GM21529 (cell line): ENCODE results near the gene PLK3.
"Not testable (repeated sequence)": the region's sequence is repeated elsewhere in the genome, so short reads cannot be mapped to it uniquely, and the experiment has no call there.

Source experiments
- ATAC-seq: cut with Tn5 transposase; IDR thresholded peaks from one replicate; pipeline ENCODE4 v1.9.1; 2021; ENCODE audit not compliant: unreplicated experiment

PLK3 gene

GRCh38 chr1:44799770-44800584 lies at the start of gene PLK3:
Gene PLK3 (plus strand): TSS chr1:44800377. CDS start chr1:44800464, 87 bp downstream.
- ATAC-seq, result peak; percentile 80

GRCh38 chr1:44757420-44757819 lies 42.8 kb upstream of the PLK3 start:
- peak; percentile 48 for ATAC-seq

DNA sequence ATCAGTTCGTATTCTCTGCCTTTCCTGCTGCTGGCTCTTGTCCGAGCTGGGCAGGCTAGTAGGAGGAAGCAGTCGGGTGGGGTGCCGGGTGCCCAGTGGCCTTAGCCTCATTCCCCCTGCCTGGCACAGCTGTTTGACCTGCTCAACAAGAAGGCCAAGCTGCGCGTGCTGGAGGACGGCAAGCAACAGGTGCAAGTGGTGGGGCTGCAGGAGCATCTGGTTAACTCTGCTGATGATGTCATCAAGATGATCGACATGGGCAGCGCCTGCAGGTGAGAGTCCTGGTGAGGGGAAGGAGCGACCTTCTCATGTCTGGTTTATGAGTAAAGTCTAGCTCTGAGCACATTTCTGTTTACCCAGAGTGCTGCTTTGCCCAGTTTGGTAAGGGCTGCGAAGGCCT lies 41.1 kb upstream of the PLK3 start:
- ATAC-seq, result no peak

DNA sequence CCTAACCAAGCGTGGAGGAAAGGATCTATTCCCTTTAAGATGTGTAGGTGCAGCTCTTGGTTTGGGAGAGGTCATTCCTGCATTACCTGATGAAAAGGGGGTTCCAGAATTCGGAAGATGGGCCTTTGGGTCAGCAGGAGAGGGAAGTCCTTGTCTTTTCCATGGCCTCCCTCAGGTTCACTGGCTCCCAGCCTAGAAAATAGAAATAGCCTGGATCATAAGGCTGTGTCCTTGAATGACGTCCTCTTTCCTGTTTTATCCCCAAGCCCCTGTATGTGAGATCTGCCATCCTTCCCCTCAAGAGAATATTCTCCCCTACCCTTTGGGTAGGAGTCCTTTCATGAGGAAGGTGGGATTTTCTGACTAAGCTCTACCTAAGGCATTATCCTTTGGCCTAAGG lies 39.3 kb upstream of the PLK3 start:
- ATAC-seq, result no peak

- not testable (repeated sequence) for ATAC-seq
Observed at GRCh38 chr1:44766421-44766820, 33.8 kb upstream of the PLK3 start.

DNA sequence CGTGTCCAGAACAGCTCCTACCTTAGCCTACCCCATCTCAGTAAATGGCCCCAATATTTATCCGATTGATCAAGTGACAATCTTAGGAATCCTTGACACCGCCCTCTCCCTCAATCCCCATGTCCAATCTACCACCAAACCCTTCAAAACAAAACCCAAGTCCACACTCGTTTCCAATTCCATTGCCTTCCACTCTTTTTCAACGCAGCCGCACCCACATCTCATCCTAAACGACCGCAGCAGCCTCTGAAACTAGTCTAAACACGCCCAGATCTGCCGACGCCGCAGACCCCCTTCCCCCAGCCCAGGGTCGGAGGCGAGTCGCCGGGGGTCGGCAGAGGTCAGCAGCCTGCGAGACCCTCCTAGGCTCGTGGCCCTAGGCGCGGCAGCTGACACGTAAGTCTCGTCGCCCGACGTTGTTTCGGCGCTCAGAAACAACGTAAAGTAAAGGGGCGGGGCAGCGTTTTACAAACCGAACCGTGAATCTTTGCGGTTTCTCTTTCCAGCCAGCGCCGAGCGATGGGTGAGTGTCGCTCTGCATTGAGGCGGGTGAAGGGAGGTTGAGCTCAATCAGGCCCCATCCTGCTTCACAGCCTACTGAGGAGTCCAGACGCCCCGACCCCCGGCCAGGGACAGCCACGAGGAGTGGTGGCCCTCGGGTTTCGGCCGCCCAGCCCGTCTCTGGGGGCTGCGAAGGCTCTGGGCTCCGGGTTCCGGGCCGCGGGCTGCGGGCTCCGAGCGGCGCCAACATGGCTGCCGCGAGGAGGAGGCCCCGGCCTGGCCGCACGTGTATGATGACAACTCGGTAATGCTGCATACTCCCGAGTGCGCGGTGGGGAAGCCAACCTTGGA lies 24.9 kb upstream of the PLK3 start, which contains the start of gene RPS8:
TSS of gene RPS8 (plus strand) at position 463 of the 852 bp plus-strand sequence. CDS start at position 520, 57 bp downstream.
- peak; percentile 84 for ATAC-seq

- peak; percentile 3 for ATAC-seq
Observed at GRCh38 chr1:44775930-44776729, 24.0 kb upstream of the PLK3 start.

DNA sequence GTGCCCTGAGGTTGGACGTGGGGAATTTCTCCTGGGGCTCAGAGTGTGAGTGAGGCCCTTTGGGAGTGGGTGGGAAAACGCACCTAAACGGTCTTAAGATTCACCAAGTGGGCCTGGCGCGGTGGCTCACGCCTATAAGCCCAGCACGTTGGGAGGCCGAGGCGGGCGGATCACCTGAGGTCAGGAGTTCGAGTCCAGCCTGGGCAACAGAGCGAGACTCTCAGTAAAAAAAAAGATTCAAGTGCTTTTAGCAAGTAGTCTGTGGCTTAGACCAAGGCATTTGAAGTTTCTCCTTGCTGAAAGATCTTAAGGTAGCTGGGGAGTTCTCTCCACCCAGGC lies 23.5 kb upstream of the PLK3 start:
- no peak for ATAC-seq

DNA sequence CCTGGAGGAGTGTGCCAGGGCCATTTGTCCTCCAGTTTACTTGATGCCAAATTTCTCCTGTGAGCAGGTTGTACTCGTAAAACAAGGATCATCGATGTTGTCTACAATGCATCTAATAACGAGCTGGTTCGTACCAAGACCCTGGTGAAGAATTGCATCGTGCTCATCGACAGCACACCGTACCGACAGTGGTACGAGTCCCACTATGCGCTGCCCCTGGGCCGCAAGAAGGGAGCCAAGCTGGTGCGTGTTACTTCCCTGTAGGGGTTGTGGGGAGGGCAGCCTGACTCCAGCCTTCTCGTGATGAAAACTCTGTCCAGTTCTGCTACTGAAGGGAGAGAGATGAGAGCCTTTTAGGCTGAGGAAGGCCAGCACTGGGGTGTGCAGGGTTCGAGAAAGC lies 22.6 kb upstream of the PLK3 start:
- no peak for ATAC-seq

- ATAC-seq, result no peak
Observed at GRCh38 chr1:44777969-44778635, 22.1 kb upstream of the PLK3 start.

GRCh38 chr1:44778705-44779576 lies 21.2 kb upstream of the PLK3 start:
- ATAC-seq, result no peak

- ATAC-seq, result no peak
Observed at GRCh38 chr1:44780583-44781121, 19.5 kb upstream of the PLK3 start.

- ATAC-seq, result no peak
Observed at GRCh38 chr1:44783697-44784093, 16.5 kb upstream of the PLK3 start.

DNA sequence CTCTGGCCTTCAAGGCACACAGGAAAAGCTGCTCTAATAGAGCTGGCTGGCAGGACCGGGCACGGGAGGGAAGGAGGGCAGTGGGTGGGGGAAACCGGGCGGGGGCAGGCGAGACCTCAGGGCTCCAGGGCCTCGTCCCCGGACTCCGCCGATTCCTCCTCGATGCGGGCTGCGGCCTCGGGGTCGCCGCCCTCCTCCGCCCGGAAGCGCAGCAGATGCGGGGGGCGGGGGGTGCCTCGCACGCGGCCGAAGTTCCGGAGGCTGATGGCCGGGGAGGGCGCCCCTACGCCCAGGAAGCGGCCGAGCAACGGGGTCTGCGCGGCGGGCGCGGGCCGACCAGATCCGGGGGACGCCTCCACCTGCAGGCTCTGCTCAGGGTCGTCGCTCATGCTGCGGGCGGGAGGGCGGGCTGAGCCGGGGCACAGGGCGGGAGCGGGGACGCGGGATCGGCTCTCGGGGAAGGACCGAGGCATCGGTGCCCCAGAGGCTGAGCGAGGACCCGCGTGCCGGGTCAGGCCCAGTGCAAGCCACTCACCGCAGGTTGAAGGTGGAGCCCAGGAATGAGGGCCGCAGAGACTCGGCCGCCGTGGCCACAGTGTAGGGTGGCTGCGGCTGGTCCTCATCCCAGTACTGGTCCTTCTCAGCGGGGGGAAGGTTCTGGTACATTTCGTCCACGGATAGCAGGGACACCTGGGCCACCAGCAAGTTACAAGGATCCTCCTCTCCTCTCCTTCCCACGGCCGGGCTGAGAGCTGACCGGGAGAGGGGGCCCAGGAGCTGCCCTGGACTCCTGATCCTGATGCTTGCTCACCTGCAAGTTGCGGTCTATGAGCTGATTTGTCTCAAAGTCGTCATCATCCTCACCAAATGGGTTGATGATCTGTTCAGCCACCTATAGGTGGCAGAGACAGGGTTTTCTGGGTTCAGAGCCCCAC lies 15.8 kb upstream of the PLK3 start:
- no peak for ATAC-seq

DNA sequence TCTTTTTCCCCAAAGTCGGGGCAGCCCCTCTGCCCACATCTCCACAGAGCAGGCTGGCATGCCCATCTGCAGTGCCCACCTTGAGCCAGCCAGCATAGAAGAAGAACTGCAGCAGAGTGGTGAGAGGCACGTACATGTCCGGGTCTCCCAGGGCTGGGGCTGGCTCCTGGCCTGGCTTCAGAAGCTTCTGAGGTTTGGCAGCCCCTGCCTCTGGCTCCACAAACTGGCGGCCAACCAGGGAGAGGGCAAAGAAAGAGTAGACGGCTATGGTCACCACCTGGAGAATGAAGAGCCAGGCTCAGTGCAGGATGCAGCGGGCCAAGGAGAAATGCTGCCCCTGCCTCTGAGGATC lies 15.2 kb upstream of the PLK3 start:
- ATAC-seq, result no peak

DNA sequence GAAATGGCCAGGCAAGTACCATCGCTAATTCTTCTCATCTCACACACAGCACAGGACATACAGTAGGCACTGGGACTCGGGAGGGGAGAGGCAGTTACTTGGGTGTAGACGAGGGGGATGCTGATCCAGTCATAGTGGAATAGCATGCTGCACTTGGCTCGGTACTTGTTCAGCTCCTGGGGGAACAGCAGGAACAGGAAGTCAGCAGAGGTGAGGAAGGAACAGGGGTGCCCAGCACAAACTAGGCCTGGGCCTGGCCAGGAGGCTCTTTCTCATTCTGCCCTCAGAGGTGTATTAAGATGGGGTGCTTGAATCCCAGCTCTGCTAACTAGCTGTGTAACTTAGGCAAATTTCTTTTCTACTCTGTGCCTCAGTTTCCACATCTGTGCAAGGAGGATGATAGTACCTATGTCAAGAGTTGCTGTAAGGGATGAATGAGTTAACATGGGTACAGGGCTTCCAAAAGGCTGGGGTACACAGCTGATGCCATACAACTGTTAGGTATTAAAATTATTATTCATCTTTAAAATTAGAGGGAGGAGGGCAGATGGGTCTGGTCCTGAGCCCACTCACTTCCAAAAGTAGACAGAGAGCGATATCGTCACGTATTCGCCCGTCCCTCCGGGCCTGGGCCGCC lies 14.6 kb upstream of the PLK3 start:
- no peak for ATAC-seq

DNA sequence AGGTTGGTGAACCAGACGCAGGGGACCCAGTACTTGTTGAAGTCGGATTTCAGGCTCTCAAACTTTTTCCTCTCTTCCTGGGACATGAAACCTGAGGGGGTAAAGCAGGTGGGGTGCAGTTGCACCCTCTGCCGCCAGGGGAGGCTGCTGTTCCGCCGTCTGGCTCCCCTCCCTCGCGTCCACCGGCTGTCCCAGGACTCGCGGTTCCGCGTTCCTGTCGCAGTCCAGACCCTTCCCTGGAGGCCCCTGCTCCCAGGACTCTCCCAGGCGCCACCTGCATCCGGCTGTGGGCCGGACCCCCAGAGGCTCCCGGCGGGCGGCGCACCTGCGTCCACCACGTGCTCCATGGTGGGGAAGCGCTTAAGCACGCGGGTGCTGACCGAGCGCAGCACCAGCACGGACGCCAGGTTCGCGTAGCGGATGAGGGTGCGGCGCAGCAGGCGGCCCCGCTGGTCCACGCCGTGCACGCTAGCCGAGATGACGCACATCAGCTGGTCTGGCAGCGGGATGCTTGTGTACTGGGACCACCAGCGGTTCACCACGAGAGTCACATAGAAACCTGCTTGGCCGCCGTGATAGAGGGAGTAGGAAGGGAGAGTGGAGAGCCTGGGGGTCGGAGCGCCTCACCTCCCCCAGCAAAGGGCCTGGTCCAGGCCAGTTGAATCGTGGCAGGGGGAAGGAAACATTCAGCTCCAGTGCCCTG lies 13.9 kb upstream of the PLK3 start:
- ATAC-seq, result peak; percentile 43
